Measurements from ENCODE around the gene STATH.

GRCh38 chr4:69970071-69970470 is 25.7 kb upstream of the STATH start:
- no peak for TF ChIP-seq POLR2AphosphoS5 (IDR thresholded peaks at IDR 0.05)
- TF ChIP-seq CTCF (IDR thresholded peaks at IDR 0.05) = no peak
- TF ChIP-seq POLR2A (IDR thresholded peaks at IDR 0.05) = no peak

Measured in transverse colon (tissue), 4 donors.